ENCODE data around the gene FNIP1.
A peak's percentile ranks its signal among the peaks of the same experiment; 100 is the strongest.
"Not testable (repeated sequence)": the region's sequence is repeated elsewhere in the genome, so short reads cannot be mapped to it uniquely, and the experiment has no call there.

FNIP1 gene

DNA sequence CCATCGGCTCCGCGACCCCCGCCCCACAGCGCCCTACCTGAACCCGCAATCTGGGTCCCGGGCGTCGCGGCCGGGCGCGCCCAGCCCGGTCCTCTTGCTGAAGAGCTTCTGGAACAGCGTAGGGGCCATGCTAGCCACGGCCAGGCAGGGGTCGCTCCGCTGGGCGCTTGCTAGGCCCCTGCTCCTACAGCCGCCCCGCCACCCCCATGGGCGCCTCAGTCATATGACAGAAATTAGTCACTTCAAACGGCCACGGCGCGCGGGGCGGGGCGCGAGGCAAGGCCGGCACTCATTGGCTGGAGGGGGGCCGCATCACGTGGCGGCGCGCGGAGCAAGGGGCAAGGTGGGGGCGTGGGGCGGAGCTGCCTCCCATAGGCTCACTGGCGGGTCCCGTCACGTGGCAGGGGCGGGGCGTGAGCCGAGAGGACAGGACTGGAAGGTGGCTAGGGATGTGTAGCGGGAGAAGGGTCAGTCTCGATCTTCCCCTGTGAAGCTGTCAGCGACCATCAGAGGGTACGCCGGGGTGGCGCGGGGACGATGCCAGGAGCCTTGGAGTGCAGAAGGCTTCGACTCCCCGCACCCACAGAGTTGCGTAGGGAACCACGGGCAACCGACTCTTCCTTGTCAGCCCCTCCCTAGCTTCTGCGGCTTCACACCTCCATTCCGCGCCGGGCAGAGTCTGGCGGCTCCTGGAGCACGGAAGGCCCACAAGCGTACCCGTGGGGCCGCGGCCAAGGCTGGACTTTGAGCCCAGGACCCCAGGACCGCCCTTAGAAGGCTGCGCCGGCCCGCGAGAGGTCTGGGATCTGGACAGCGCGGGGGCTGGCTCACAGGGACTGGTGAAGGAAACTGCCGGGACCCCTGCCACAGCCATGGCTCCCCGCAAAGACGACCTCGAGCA is at the start of gene FNIP1:
Gene FNIP1, minus strand, starts transcription at position 225 of the 901 bp plus-strand sequence. Its CDS starts 96 bp downstream, at position 129.
- DNase-seq (ENCODE audit: low spot score): peak; percentile 99

DNA sequence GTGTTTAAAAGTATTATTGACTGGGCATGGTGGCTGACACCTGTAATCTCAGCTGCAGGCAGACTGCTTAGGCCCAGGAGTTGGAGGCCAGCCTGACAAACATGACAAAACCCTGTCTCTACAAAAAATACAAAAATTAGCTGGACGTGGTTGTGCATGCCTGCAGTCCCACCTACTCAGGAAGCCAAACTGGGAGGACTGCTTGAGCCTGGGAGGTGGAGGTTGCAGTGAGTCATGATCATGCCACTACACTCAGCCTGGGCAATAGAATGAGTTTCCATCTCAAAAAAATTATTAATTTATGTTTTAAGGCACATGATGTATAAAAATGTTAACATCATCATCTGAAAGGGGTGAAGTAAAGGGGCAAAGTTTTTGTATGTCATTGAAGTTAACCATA is 49.7 kb upstream of the FNIP1 start:
- DNase-seq (ENCODE audit: low spot score): no peak

DNA sequence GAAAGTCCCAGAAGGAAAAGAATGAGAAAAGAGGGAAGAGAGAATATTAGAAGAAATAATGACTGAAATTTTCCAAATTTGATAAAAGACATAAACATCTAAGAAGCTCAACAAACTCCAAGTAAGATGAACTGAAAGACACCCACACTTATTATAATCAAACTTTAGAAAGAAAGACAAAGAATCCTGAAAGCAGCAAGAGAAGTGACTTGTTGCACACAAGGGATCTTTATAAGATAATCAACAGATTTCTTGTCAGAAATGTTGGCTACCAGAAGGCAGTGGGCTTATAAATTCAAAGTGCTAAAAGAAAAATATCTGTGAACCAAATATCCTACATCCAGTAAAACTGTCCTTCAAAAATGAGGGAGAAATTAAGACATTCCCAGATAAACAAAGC is 49.0 kb upstream of the FNIP1 start:
- no peak for DNase-seq (ENCODE audit: low spot score)

DNA sequence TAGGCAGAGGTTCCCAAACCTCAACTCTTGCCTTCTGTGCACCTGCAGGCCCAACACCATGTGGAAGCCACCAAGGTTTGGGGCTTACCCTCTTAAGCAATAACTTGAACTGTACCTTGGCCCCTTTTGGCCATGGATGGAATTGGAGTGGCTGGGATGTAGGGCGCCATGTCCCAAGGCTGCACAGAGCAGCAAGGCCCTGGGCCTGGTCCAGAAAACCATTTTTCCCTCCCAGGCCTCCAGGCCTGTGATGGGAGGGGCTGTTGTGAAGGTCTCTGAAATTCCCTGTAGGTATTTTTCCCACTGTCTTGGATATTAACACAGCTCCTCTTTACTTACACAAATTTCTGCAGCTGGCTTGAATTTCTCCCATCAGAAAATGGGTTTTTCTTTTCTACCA is 46.2 kb upstream of the FNIP1 start:
- not testable (repeated sequence) for DNase-seq (ENCODE audit: low spot score)

DNA sequence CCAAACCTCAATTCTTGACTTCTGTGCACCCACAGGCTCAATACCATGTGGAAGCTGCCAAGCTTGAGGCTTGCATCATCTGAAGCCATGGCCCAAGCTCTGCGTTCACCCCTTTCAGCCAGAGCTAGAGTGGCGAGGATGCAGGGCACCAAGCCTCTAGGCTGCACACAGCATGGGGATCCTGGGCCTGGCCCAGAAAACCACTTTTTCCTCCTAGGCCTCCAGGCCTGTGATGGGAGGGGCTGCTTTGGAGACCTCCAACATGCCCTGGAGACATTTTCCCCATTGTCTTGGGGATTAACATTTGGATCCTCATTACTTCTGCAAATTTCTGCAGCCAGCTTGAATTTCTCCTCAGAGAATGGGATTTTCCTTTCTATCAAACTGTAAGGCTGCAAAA is 35.9 kb upstream of the FNIP1 start:
- DNase-seq (ENCODE audit: low spot score): not testable (repeated sequence)

DNA sequence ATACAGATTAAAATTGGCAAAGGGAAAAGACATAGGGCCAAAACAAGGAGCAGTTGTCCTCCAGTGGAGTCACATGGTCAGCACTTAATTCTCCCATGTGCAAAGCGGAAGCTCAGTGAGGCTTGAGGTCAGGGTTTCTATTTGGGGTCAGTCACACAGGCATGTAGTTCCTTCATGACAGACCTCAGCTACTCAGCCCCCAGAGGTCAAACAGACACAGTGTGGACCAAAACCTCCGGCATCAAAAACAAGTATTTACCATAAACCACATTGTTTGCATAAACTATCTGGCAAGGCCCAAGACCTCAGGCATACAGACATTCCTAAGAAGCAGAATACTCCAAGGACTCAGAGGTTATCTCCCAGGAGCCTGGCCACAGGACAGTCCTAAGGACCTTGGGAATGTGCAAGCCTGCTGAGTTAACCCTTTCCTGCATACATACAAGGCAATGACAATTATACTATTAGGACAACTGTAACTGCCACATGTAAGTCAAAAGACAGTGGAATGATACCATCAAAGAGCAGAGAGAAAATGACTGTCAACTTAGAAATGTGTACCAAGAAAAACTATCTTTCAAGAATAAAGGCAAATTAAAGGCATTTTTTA is 28.7 kb upstream of the FNIP1 start:
- no peak for DNase-seq (ENCODE audit: low spot score)

DNA sequence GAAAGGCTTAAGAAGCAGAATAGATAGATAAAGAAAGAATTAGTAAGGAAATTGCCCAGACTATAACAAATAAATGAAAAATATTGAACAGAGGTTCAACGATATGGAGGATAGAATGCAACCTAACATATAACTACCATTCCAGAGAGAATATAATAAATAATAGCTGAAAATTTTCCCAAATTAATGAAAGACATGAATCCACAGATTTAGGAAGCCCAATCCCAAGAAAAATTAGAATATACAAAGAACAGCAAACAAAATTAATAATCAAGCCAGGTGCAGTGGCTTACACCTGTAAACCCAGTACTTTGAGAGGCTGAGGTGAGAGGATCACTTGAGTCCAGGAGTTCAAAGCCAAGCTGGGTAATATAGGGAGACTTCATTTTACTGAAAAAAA is 27.8 kb upstream of the FNIP1 start:
- no peak for DNase-seq (ENCODE audit: low spot score)

DNA sequence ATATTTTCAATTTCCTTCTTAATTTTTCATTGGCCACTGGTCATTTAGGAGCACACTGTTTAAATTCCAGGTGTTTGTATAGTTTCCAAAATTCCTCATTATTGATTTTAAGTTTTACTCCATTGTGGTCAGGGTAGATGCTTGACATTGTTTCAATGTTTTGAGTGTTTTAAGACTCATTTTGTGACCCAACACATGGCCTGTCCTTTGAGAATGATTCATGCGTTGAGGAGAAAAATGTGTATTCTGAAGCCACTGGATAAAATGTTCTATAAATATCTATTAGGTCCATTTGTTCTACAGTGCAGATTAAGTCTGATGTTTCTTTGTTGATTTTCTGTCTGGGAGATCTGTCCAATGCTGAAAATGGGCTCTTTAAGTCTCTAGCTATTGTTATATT is 24.4 kb upstream of the FNIP1 start:
- DNase-seq (ENCODE audit: low spot score): no peak

DNA sequence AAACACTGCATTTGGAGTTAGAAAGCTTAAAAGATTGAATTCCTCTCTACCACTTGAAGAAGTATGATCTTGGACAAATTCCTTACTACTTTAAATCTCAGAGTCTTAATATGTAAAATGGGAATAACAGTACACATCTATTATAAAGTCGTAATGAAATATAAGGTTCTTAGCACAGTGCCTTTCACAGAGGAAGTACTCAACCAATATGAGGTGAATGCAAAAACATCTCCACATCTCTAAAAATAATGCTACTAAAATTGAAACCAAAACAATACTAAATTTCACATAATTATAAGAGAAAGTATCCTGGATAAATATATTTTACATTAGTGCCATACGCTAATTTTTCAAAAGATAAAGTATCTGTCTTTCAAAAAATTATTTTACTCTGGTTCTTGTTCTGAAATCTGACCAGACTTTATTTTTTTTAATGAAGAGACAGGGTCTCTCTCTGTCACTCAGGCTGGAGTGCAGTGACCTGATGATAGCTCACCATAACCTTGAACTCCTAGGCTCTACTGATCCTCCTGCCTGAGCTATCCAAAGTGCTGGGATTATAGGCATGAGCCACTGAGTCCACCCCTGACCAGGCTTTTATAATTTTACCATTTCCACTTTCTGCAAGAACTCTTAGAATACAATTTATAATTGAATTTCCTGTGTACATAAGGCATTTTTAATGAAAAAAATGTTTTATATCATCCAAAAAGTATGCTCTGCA is 21.3 kb upstream of the FNIP1 start:
- DNase-seq (ENCODE audit: low spot score): no peak

DNA sequence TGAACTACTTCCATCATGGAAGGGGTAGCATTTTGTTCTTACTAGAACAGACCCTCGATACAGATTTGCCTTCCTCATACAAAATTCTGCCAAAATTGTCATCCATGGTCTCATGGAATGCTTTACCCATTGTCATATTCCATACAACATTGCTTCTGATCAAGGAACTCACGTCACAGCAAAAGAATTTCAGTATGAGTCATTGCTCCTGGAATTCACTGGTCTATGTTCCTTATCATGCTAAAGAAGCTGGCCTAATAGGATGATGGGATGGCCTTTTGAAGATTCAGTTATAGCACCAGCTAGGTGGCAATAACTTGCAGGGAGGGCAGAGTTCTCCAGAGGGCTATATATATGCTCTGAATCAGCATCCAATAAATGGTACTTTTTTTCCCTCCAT is 18.2 kb upstream of the FNIP1 start:
- peak; percentile 67 for DNase-seq (ENCODE audit: low spot score)

DNA sequence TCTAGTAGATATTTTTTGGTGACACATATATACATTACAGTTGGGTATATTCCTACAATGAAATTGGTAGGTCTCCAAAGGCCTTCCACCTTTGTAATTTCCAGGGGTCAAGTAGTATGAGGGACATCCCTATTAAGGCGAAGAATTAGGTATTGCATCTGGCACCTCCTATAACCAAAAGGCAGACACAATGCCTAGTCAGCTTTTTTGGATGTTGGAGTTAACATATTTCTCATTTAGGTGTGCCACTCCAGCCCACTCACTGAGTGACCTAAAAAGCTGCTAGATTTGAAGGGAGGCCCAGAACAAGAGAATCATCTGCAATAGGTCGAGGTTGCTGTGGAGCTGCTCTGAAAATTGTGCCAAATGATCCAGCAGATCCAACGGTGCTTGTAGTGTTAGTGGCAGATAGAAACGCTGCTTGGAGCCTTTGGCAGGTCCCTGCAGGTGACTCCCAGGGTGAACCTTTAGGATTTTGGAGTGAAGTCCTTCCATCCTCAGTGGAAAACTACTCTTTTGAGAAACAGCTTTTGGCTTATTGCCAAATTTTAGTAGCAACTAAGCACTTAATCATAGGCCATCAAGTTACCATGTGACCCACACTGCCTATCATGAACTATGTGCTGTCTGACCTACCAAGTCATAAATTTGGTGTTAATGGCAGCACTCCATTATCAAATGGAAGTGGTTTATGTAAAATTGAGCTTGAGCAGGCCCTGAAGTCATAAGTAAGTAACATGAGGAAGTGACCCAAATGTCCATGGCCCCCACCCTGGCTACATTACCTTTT is 15.7 kb upstream of the FNIP1 start:
- no peak for DNase-seq (ENCODE audit: low spot score)

DNA sequence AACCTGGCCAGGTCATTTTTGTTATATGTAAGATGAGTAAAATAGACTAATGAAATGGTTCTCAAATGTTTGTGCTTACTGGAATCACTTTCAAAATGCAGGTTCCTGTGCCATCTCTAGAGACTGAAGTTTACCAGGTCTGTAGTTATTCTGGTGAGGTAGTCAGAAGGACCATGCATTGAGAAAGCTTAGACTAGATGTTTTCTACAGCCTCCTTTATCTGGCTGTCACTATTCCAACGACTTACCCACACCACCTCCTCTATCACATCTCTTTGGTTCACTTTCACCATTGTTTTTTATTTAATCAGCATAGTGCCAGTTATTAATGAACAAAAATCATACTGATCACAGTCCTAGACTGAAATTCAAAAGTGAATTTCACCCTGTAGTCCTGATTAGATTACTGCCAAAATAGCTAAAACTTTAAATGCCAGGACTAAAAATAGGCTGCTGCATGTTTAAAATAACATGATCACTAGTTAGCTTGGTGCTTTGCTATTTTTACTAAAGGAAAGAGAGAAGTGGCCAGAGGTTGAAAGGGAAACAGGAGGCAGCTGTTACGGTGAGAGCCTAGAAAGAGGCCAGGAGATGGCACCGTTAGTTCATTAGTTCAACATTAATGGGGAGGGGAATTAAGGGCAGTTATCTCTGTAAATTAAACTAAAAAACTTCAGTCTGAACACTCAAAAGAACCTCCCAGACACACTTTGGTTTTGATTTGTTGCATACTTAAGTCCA is 13.9 kb upstream of the FNIP1 start:
- DNase-seq (ENCODE audit: low spot score): peak; percentile 32

DNA sequence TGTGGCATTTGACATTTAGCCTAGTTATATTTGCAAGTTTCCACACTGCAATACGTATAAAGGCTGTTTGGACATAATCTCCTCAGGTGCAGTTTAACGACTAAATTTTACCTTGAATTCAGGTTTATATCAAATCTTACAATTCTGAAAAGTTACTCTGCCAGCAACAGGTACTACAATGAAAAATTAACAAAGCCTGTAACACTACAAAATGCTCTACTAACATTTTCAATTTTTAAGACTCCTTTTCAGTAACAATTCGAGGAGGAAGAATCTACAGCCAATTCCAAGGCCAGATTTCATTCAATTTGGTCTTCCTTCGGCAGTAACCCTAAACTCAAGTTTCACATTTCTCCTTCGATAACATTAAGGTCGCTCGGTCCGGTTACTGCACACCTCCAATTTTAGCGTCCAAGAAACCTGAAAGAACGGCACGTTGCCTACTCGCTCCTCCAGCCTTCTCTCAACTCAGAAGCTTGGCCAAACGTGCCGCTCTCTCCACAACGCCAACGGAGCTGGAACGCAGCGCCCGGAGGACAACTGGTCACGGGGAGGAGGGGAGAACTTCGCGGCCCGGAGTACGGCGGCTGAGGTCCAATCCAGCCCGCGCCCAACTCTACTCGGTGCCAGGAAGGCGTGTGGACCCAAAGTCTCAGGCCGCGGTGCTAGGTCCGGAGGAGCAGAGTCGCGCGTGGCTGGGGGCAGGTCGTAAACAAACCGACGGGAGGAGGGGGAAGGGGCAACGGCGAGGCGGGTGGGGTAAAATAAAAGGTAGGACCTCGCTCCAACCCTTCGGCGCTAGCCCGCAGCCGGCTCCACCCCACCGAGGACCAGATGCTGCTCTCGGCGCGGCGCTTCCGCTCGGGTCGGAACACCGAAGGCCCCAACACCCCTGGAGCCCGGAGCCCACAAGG is 681 bp downstream of the FNIP1 start:
- DNase-seq (ENCODE audit: low spot score): peak; percentile 58

DNA sequence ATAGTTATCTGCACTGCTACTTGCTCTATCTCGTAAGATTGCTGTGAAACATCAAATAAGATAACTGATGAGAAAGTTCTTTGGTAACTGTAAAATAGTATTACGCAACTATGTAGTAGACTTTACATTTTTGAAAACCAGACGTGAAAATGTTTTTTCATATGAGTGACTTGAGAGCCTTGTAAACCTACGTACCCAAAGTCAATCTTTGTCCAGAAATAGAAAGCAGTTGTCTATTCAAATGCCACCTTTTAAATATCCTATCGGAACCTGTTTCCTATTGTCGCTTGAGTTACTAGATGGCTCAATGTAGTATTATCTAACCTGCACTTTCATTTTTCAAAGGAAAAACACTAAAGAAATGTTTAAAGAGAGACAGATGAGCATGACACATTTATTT is 1.6 kb downstream of the FNIP1 start:
- DNase-seq (ENCODE audit: low spot score): no peak

DNA sequence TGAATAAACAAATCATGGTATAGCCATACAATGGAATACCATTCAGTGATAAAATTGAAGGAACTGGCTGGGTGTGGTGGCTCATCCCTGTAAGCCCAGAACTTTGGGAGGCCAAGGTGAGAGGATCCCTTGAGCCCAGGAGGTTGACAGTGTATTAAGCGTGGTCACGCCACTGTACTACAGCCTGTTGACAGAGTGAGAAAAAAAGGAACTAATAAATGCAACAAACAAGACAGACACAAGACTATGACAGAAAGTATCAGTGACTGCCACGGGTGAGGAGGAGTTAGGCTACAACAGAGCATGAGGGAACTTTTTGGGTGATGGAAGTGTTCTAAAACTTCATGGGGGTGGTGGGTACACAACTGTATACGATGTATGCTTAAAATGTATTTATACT is 2.2 kb downstream of the FNIP1 start:
- DNase-seq (ENCODE audit: low spot score): no peak

DNA sequence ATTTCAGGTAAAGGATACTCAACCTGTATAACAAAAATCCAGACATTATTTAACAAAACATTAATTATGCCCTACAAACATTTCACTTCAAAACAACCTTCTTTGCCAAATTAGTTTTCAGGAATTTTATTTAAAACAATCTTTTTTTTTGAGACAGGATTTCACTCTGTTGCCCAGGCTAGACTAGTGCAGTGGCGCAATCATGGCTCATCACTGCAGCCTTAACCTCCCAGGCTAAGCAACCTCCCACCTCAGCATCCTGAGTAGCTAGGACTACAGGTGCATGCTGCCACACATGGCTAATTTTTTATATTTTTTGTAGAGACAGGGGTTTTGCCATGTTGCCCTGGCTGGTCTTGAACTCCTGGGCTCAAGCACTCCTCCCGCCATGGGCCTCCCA is 3.9 kb downstream of the FNIP1 start:
- DNase-seq (ENCODE audit: low spot score): no peak

DNA sequence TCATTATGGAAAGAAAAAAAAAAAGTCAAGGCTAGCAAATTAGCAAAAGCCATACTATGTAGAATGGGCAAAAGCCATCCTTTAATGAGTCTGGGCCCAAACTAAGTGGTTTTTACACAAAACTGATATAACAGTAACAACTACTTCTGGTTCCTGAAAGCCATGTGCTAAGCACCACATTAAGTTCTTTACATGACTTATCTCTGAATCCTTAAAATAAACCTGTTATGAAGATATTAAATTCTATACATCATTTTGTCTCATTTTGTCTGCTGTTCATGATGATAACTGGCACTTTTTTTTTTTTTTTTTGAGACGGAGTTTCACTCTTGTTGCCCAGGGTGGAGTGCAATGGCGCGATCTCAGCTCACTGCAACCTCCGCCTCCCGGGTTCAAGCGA is 5.0 kb downstream of the FNIP1 start:
- DNase-seq (ENCODE audit: low spot score): no peak

DNA sequence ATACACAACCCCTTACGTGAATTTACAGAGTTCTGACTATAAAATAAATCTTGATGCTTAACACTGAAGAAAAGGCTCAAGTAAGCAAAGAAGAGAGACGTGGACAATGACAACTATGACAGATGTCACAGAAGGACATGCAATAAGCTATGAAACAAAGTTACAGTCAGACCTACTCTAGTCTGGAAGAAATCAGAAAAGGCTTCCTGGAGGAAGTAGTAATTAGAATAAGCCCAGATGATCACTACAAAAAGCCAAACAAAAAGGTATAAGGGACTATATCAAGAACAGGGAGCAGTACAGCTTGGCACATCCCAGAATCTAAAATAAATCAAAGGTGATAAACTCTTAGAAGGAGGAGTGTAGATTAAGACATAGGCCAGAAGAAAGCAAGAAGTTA is 6.3 kb downstream of the FNIP1 start:
- DNase-seq (ENCODE audit: low spot score): no peak

DNA sequence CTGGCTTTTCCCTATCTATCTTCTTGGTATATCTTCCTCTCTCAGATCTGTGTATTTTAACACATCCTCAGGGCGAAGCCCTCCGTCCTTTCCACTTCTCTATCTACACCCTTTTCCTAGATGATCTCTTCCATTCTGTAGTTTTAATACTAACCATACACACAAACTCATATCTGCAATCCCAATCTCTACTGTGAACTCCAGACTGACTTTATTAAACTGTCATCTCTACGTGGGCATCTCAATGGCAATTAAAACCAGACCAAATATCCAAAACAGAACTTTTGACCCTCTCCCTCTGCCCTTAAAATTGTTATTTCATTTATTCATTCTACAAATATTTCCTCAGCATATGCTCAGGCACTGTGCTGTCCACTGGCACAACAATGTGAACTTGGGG is 7.1 kb downstream of the FNIP1 start:
- DNase-seq (ENCODE audit: low spot score): no peak

DNA sequence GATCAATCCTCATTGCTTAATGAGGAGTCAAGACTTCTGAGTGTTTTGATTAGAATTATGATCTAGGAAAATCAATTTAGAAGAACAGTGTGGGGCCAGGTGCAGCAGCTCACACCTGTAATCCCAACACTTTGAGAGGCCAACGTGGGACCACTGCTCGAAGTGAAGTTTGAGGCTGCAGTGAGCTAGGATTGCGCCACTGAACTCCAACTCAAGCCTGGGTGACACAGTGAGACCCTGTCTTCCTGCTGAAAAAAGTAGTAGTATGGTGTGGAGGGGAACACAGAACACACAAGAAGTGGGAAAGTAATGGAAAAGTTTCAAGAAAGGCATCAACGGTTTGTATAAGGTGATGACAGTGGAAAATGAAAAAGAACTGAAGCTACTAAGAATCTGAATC is 9.1 kb downstream of the FNIP1 start:
- no peak for DNase-seq (ENCODE audit: low spot score)

Data from hepatic stellate cell (primary cell).